Thyroid gland (tissue), 4 donors: ENCODE results near the gene RHBDL1. TPM values are rescaled to one million over a fixed set of nuclear protein-coding genes. Genes with fewer than 3 reads are reported as not detected.

Experiments
- DNase-seq, 2 donors: peaks; one replicate each; pipeline ENCODE4 v3.0.0-alpha.2; 2019
- H3K27ac ChIP-seq, 3 donors: fragments of 200-600 bp; sonication (generic); 1 replicate in 2 of 3; 2 replicates in 1 of 3; pipeline ENCODE4 v1.5.1; 2016 to 2019; ENCODE audit warnings: mild to moderate bottlenecking in 1 of 3, moderate library complexity in 1 of 3
- H3K27me3 ChIP-seq: fragments of 200-600 bp; sonication (generic); one replicate; pipeline ENCODE4 v1.5.1; 2019
- H3K36me3 ChIP-seq, 2 donors: fragments of 200-600 bp; sonication (generic); one replicate each; pipeline ENCODE4 v1.5.1; 2016 to 2019
- H3K4me1 ChIP-seq, 2 donors: fragments of 200-600 bp; sonication (generic); one replicate each; pipeline ENCODE4 v1.5.1; 2017 to 2019
- H3K4me3 ChIP-seq, 3 donors: fragments of 200-600 bp; sonication (generic); replicated peaks in 1 of 3; 1 replicate in 2 of 3; 2 replicates in 1 of 3; pipeline ENCODE4 v1.5.1; 2016; ENCODE audit warnings: mild to moderate bottlenecking in 1 of 3
- H3K9me3 ChIP-seq: fragments of 200-600 bp; sonication (generic); one replicate; pipeline ENCODE4 v1.5.1; 2017
- POLR2A ChIP-seq, 2 donors: fragments of 450-650 bp; IDR thresholded peaks; one replicate each; pipeline ENCODE4 v1.6.1; 2017; ENCODE audit warnings: antibody characterized with exemption in 2 of 2, mild to moderate bottlenecking in 2 of 2, moderate library complexity in 1 of 2
- WGBS, 2 donors: methylation state at CpG; one replicate each; pipeline ENCODE4 v1.1.5; 2017; 5-methylcytosine and 5-hydroxymethylcytosine counted together
- intact Hi-C: fragments of 100-400 bp; cut with DNase I; formaldehyde crosslinking; loops from one replicate; pipeline ENCODE4 v1.15.1; 2023
- total RNA-seq, 4 donors: library from RNA; depleted of rRNA; stranded (reverse); fragments of >200 nt; gene quantifications; one replicate each; pipeline ENCODE4 v1.2.3, GENCODE V29; 2016
- TF ChIP-seq, protein P1 (sequence below), 6 experiments: fragments of 200-600 bp in 3 of 6; fragments of 450-650 bp in 3 of 6; sonication (generic) in 3 of 6; IDR thresholded peaks; one replicate each; pipeline ENCODE4 v1.5.1; 2016 to 2019; ENCODE audit warnings: antibody characterized with exemption in 6 of 6, mild to moderate bottlenecking in 2 of 6, inconsistent platforms in 1 of 6, moderate library complexity in 1 of 6

The RHBDL1 gene
- total RNA-seq, 4 donors from 2014 or later: 0.27 to 0.63 (median 0.56) TPM; not detected in 1

DNA sequence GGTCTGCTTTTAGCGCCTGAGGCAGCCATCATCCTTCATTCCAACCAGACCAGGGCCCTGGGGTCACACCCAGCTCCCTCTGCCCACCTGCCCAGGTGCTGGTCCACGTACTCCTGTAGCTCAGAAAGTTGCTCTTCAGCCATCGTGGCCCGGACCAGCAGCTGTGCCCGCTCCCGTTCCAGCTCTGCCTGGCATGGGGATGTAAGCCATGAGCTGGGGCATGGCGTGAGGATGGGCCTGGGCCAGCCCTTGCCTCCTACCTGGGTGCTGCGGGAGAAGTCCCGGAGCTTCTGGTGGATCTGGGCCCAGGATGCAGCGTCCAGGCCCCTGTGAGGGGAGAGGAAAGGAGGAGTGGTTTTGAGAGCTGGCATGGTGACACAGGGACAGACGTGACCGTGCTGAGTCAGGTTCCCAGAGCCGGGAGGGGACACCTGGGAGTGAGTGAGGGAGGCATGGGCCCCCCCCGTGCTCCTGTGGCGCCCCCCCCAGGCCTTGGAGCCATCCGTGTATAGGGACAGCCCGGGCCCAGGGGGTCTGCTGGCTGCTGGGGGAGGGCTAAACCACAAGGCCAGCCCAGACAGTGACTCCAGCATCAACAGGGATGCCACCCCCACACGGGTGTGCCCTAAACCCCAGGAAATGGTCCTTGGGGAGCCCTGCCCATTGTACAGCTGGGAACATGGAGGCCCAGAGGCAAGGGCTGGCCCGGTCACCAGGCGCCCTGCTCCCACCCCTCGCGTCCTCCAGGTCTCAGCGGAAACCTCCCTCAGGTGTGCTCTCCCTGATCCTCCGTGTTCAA, 47.6 kb downstream of the RHBDL1 start:
- H3K4me1 ChIP-seq: peaks cover 27 to 49% of the 10 kb centered on the region in 2 donors
- H3K9me3 ChIP-seq: no peaks in the 10 kb centered on the region
- DNase-seq: no peak
- intact Hi-C loops: no loop called here
- H3K4me3 ChIP-seq: no peak overlapping the region
- no peak overlapping the region for H3K27ac ChIP-seq
- TF ChIP-seq, protein P1, sequence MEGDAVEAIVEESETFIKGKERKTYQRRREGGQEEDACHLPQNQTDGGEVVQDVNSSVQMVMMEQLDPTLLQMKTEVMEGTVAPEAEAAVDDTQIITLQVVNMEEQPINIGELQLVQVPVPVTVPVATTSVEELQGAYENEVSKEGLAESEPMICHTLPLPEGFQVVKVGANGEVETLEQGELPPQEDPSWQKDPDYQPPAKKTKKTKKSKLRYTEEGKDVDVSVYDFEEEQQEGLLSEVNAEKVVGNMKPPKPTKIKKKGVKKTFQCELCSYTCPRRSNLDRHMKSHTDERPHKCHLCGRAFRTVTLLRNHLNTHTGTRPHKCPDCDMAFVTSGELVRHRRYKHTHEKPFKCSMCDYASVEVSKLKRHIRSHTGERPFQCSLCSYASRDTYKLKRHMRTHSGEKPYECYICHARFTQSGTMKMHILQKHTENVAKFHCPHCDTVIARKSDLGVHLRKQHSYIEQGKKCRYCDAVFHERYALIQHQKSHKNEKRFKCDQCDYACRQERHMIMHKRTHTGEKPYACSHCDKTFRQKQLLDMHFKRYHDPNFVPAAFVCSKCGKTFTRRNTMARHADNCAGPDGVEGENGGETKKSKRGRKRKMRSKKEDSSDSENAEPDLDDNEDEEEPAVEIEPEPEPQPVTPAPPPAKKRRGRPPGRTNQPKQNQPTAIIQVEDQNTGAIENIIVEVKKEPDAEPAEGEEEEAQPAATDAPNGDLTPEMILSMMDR (IDR thresholded peaks at IDR 0.05): no peak
- no peak for TF ChIP-seq POLR2A (IDR thresholded peaks at IDR 0.05)
- 86 to 94% methylated on average over 14 to 23 of the region's 24 CpGs for WGBS, 2 donors
- H3K27me3 ChIP-seq: no peaks in the 10 kb centered on the region
- H3K36me3 ChIP-seq: no peaks in the 10 kb centered on the region

DNA sequence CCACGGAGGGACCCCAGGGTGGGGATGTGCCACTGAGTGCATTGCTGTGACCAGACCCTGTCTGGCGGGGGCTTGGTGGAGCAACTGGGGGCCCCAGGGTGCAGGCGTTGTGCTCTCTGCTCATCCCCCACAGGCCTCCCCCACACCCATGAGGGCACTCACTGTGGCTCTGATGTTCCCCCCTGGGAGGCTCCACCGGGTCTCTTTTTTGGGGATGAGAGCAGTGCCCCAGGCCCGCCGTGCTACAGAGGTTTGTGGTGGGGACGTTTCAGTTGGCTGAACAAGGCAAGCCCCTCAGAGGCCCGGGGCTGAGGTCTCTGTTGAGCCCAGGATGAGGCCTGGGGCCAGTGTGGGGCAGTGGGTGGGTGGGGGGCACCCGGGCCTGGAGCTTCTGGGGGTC, 48.2 kb downstream of the RHBDL1 start:
- no peak for DNase-seq
- H3K36me3 ChIP-seq: no peaks in the 10 kb centered on the region
- peaks cover 33 to 49% of the 10 kb centered on the region in 2 donors for H3K4me1 ChIP-seq
- TF ChIP-seq, protein P1 (IDR thresholded peaks at IDR 0.05): no peak
- no peak for TF ChIP-seq POLR2A (IDR thresholded peaks at IDR 0.05)
- intact Hi-C loops: no loop called here
- 90 to 94% methylated on average over 2 to 6 of the region's 9 CpGs for WGBS, 2 donors
- H3K27ac ChIP-seq: no peak overlapping the region
- no peaks in the 10 kb centered on the region for H3K9me3 ChIP-seq
- no peaks in the 10 kb centered on the region for H3K27me3 ChIP-seq
- no peak overlapping the region for H3K4me3 ChIP-seq

DNA sequence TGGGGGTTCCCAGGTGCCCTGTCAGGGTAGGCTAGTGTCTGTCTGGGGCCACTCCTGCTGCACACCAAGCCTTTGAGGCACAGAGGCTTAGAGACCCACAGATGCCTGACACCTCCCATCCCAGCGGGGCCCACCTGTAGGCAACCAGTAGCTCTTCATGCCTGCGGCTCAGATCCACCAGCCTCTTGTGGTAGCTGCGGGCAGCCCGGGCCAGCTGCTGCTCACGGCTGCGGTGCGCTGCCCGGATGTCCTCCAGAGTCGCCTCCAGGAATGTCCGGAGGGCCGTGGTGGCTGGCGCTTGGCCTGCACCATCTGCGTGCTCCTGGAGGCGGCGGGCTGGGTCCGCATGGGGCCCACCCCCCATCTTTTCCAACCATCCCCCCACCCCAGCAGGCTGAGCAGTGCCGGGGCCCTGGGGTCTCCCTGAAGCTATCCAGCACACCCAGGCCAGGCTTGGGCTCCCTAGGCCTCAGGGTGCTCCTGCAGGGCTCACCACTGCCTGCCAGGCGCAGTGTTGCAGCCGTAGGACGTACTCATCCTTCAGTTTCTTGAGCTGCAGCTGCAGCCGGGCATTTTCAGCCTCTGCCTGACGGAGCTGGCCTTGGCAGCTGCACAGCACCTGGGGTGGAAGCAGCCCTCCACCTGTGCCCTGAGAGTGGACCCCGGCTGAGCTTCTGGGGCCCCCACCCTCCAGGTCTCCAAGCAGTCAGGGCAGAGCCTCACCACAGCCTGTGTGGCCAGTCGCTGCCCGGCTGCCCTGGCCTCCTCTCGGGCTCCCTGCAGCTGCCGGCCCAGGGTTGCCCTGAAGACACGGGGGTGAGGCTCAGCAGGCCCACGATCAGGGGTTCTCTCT, 48.9 kb downstream of the RHBDL1 start:
- Histone ChIP-seq H3K9me3 (no peaks in the 10 kb centered on the region), H3K27me3 (no peaks in the 10 kb centered on the region), H3K27ac (no peak overlapping the region), H3K36me3 (no peaks in the 10 kb centered on the region), H3K4me1 (peaks cover 37 to 45% of the 10 kb centered on the region in 2 donors), H3K4me3 (no peak overlapping the region)
- intact Hi-C loops: no loop called here
- TF ChIP-seq, protein P1 (IDR thresholded peaks at IDR 0.05): no peak
- TF ChIP-seq POLR2A (IDR thresholded peaks at IDR 0.05): no peak
- no peak for DNase-seq
- WGBS, 2 donors: 76 to 77% methylated on average over 12 to 15 of the region's 29 CpGs

DNA sequence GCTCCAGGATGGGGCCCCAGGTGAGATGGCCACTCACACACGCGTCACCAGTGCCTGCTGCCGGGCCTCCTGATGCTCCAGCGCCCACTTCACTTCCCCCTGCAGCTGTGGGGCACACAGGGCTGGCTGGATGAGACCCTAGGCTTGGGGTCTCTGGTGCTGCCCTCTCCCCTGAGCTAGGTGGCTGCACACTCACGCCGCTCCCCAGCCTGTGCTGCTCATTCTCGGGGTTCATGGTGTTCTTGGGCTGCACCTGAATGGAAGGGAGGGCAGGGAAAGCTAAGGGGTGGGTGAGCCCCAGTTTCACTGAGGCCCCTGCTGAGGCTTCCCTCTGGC, 49.5 kb downstream of the RHBDL1 start:
- 68% methylated on average over 5 of the region's 7 CpGs; no CpG with 5 or more reads in 1 of the 2 donors for WGBS, 2 donors
- Histone ChIP-seq H3K4me1 (peaks cover 34 to 41% of the 10 kb centered on the region in 2 donors), H3K9me3 (no peaks in the 10 kb centered on the region), H3K27me3 (no peaks in the 10 kb centered on the region), H3K36me3 (no peaks in the 10 kb centered on the region), H3K27ac (no peak overlapping the region), H3K4me3 (no peak overlapping the region)
- intact Hi-C loops: no loop called here
- DNase-seq: no peak
- TF ChIP-seq, protein P1 (IDR thresholded peaks at IDR 0.05): no peak
- TF ChIP-seq POLR2A (IDR thresholded peaks at IDR 0.05): no peak
